ENCODE measurements around the gene GUSB.
A peak's percentile ranks its signal among the peaks of the same experiment; 100 is the strongest.
"Not testable (repeated sequence)": the region's sequence is repeated elsewhere in the genome, so short reads cannot be mapped to it uniquely, and the experiment has no call there.

The GUSB gene

DNA sequence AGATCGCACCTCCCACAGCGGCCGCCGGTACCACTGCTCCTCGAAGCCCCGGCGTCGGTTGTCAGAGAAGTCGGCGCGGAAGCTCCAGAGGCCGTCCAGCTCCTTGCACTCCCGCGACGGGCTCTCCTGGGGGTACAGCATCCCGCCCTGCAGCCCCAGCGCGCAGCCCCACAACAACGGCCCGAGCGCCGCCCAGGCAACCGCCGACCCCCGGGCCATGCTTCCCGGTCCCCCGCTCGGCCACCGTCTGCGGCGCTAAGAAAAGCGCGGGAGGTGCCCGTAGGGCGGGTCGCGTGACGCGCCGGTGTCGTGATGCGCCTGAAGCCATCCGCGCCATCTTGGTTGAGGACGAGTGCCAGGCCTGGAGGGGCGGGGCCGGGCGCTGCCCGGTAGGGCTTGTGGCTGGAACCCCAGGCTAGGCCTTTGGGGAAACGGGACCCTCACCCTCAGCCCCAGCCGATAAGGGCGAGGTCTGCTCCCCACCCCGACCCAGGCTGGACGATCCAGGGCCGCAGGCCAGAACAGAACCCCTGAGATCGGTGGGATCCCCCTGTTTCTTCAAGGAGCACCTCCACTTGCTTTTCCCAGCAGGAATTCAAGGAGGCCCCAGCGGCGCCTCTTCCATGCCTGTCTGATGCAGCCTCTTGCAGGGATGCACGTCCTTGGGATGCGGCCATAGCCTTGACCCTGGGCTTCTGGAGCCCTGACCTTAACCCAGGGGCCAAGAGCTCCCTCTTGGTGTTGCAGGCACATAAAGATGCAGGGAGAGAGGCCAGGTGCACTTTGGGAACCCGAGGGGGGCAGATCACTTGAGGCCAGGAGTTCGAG lies at the start of gene GUSB:
TSS of gene GUSB (minus strand) at position 249 of the 828 bp plus-strand sequence. CDS start at position 219, 30 bp downstream.
- peak; percentile 98 for DNase-seq

DNA sequence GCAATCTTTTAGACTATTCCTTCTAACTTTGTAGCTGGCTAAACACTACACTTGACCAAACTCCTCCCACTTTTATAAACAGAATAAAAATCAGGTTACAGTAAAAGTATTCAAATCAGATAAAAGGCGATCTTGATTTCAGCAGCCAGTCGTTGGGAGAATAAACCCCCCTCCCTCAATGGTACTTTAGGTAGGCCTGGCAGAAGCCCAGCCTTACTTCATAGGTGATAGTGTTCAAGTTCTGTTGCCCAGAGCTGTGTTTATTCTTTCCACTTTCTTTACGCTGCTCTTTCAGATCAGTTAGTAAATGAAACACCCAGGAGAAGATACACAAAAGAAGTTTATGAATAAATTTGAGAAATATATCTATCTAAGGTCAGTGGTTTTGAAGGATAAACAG lies 46.3 kb upstream of the GUSB start:
- DNase-seq = not testable (repeated sequence)

DNA sequence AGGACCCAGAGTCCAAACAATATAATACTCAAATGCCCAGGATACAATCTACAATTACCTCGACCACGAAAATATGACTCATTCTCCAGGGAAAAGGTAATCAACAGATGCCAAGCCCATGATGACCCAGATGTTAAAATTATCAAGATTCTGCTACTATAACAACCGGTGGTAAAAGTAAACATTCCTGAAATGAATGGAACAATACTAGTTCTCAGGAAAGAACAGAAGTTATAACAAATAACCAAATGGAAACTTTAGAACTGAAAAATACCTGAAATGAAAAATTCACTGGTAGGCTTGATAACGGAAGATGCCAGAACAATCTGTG lies 34.1 kb upstream of the GUSB start:
- peak; percentile 32 for DNase-seq

DNA sequence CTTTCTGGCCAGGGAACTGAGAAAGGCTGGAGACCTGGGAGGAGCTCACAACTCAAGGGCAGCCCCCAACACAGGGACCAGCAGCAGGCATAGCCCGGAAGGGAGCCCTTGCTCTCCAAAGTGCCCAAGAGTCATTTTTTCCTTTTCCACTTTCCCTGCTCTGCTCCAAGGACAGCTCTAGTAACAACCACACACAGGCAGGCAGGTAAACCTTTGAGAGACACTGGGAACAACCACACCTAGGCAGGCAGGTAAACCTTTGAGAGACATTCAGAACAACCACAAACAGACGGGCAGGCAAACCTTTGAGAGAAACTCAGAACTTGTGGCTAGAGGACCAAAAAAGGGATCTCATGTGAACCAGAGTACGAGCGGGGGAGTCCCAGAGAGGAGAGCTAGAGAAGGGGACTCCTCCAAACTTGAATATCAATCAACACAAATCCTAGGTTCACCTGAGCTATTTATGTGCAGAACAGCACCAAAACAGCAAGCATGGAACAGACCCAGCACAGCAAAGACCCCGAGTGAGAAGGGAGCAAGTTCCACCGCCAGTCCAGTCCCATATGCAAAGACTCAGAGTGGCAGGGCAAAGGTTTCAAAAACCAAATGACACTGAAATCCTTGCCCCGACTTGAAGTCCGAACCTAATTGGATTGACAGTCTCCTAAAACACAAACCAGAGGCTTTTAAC lies 33.6 kb upstream of the GUSB start:
- no peak for DNase-seq

DNA sequence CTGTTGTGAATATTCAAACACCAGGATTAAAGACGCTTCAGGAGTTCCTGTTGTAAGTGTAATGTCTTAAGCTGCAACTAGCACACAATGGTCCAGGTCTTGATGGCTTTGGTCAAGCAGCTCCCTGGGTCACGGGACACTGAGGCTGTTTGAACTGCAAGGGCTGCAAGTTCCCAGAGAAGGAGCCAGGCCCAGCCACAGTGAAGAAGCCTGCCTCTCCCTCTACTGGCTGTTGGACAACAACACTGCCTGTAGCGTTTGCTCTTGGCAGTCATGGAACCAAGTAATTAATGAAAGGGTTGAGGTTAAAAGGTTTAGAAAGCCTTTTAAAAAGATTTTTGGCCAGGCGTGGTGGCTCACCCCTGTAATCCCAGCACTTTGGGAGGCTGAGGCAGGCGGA lies 31.9 kb upstream of the GUSB start:
- DNase-seq = peak; percentile 37

DNA sequence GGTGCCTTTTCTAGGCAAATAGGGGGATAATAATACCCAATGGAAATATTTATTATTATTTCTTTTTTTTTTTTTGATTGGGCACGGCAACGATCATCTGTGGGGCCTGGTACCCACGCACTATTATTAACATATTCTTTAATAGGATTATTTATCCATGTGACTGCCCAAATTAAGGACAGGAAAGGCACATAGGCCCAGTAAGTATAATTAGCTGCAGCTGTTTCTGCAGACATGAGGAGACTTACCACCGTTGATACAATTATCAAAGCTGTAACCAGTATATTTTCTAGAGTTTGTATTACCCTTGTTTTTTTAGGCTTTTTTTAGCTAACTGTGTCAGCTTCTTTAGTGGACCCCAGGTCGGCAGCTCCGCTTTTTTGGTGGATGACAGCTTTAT lies 25.2 kb upstream of the GUSB start:
- DNase-seq = no peak

DNA sequence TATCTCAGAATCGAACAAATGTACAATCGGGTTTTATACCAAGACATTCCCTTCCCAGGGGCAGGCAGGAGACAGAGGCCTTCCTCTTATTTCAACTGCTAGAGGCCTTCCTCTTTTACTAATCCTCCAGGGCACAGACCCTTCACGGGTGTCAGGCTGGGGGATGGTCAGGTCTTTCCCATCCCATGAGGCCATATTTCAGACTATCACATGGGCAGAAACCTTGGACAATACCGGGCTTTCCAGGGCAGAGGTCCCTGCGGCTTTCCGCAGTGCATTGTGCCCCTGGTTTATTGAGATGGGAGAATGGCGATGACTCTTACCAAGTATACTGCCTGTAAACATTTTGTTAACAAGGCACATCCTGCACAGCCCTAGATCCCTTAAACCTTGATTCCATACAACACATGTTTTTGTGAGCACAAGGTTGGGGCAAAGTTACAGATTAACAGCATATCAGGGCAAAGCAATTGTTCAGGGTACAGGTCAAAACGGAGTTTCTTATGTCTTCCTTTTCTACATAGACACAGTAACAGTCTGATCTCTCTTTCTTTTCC lies 23.2 kb upstream of the GUSB start:
- DNase-seq = not testable (repeated sequence)

DNA sequence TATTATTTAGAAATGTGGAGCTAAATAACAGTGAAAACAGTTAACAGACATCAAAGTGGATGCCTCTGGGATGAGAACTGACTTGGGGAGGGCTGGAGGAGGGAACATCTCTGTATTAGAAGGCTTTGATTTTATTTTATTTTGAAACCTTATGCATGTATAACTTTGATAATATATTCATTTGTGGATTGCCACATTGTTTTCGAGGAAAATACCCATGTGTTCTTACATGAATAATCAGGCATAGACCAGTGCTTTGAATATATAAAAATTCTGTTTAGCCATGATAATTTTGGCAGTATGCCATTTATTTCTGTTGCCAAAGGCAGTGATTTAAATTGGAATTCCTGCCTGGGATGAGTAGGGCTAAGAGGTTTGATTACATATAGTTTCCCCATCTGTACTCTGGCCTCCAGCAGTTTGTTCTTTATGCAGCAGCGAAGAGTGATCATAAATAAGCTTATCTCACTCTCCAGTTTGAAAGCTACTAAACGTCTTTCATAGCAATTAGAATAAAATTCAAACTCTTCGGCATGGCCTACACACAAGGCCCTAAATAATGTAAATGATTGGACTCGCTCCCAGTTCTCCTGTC lies 18.9 kb upstream of the GUSB start:
- DNase-seq = not testable (repeated sequence)

DNA sequence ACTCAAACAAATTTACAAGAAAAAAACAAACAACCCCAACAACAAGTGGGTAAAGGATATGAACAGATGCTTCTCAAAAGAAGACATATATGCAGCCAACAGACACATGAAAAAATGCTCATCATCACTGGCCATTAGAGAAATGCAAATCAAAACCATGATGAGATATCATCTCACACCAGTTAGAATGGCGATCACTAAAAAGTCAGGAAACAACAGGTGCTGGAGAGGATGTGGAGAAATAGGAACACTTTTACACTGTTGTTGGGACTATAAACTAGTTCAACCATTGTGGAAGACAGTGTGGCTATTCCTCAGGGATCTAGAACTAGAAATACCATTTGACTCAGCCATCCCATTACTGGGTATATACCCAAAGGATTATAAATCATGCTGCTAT lies 13.0 kb upstream of the GUSB start:
- DNase-seq = not testable (repeated sequence)

DNA sequence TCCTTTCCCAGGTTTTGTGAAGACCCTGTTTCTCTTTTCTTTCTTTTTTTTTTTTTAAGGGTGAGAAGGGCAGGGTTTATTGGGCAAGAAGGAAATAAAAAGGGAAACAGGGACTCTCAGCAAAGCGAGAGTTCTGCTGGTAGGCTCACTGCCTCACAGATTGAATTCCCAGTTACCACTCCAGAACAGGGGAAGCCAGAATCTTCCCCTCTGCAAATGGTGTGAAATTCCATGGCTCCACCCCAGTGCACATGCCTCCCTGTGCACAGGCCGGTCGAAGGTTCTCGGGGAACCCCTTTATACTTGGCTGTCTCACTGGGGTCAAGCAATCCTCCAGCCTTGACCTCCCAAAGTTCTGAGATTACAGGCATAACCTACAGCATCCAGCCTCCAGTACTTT lies 10.5 kb upstream of the GUSB start:
- no peak for DNase-seq

DNA sequence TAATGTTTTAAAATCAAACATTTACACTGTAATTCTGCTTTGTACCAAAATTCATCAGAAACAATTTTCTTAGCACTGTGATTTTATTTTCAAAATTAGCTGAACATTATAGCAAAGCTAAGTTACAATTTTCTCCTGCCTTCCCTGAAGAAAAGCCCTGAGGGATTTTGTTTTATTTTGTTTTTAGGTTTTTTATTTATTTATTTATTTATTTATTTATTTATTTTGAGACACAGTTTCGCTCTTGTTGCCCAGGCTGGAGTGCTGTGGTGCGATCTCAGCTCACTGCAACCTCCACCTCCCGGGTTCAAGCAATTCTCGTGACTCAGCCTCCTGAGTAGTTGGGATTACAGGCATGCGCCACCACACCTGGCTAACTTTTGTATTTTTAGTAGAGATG lies 9.8 kb upstream of the GUSB start:
- DNase-seq = not testable (repeated sequence)

DNA sequence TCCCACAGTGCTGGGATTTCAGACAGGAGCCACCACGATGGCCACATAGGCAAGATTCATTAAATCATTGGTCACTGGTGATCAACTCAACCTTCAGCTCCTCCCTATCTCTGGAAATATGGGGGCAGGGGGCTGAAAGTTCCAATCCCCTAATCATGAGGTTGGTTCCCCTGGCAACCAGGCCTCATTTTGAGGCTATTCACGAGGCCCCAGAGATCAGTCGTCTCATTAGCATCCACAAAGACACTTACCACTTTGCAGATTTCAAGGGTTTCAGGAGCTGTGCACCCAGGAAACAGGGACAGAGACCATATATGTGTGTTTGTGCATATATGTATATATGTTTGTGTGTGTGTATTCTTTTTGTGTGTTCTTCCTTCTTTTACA lies 7.7 kb upstream of the GUSB start:
- DNase-seq = no peak

DNA sequence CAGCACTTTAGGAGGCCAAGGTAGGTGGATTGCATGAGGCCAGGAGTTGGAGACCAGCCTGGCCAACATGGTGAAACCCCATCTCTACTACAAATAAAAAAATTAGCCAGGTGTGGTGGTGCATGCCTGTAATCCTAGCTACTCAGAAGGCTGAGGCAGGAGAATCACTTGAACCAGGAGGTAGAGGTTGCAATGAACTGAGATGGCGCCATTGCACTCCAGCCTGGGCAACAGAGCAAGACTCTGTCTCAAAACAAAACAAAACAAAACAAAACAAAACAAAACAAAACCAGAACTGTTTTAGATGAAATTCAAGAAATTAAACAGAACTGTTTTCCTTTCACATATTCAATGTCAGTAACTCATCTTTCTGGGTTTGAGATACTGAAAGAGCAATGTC lies 6.5 kb upstream of the GUSB start:
- not testable (repeated sequence) for DNase-seq

DNA sequence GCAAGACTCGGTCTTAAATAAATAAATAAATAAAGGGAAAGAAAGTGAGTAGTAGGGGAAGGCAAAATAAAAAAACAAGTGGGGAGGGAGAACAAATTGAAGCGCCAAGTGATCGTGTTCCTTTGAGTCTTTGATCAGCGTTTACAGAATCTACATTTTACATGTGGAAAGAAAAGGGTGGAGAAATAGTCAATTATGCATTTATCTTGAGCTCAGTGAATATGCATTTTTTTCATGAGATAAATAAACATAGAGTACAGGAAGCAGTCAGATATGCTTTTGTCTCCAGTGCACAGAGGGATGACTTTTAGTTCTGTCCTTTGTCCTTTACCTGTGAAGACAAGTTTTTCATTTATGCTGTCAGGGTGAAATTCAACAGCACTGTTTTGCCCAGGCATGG lies 6.1 kb upstream of the GUSB start:
- no peak for DNase-seq

DNA sequence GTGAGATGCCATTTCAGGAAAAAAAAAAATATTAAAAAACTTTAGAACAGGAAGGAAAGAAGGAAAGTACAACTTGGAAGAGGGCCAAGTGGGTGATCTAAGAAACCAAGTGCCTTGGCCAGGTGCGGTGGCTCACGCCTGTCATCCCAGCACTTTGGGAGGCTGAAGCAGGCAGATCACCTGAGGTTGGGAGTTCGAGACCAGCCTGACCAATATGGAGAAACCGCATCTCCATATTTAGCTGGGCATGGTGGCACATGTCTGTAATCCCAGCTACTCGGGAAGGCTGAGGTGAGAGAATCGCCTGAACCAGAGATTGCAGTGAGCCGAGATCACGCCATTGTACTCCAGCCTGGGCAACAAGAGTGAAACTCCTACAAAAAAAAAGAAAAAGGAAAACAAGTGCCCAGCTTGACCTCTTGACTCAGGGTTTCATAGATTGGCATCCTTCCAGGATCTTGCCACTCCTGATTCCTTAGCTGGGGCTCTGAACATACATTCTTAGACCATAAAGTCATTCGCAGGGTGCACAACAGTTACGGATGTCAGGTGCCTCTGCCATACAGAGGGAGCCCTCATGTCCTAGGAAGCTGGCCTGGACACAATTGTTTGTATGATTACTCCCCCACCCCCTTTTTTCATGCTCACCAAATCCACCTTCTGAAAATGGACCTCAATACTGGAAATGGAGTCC lies 2.1 kb upstream of the GUSB start:
- DNase-seq = peak; percentile 32

DNA sequence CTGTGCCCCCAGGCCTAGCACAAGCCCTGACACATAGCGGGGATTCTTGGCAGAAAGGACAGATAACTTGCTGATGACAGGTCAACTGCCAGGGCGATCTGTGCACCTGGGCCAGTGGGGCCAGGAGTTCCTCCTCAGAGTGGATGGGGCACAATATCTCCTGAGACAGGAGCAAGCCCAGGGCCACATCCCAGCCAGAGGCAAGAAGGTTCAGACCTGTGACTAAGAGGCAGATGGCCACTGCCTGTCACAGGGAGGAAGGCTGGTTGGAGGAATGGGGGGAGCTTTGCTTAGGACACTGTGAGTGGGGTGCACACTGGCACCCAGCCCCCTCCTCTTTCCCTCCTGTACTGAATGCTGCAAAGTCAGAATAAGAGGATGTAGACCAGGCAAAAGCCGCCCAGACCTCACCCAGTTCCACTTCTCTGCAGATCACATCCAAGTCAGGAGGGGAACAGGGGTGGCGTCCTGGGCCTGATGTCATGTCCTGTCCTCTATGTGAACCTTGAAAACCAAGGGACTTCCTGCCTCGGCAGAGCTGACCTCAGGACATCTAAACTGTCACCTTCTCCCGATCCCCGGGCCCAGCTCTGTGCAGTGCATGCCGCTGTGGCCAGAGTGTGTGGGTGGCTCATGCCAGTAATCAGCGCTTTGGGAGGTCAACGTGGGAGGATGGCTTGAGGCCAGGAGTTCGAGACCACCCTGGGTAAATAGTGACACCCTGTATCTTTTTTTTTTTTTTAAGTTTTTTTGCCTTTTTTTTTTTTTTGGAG lies 1.3 kb downstream of the GUSB start:
- peak; percentile 64 for DNase-seq

DNA sequence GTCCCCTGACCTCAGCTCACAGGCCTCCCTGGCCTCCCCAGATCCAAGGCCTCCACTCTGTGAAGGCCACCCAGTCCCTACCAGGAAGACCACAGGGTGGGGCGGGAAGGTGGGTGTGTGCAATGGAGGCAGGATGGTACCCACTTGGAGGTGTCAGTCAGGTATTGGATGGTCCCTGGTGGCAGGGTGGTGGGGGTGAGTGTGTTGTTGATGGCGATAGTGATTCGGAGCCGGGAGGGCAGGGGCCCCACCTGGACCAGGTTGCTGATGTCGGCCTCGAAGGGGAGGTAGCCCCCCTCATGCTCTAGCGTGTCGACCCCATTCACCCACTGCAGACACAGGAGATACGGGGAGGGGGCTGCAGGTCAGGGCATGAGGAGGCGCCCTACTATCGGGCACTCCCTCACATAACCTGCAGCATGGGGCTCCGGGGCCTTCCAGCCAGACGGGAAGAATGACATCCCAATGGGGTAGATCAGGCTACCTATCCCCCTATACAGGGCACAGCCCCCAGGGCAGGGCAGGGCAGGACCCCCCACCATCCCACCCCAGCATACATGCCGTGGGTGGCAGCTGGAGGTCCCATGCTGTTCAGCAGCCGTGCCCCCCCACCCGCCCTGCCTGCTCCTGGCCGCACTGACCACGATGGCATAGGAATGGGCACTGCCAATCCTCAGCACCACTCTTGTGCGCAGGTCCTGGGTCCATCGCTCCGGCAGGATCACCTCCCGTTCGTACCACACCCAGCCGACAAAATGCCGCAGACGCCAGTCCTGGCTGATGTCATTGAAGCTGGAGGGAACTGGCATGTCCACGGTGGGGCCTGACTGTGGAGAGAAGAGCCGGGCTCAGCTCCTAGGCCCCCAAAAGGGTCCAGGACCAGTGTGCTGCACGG lies 2.2 kb downstream of the GUSB start:
- DNase-seq = no peak

DNA sequence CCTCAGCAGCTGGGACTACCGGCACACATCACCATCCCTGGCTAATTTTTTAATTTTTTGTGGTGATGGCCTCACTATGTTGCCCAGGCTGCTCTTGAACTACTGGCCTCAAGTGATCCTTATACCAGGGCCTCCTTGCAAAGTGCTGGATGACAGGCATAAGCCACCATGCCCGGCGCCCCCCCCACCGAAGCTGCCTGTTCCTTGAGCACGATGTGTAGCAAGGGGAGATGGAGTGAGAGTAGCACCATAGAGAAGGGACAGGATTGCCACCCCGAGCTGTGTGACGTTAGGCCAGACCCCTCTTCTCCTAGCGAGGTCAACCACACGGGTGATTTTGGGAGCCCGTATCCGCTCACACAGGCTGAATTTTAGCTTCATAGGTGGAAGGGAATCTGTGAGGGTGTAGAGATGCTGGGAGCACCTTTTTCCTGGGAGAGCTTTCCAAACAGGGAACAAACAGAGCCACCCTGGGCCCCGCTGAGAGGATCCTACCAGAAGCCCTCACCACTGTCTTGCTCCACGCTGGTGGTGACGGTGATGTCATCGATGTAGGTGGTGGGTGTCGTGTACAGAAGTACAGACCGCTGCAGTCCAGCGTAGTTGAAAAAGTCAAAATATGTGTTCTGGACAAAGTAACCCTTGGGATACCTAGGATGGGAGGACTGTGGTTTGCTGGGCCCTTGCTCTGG lies 3.0 kb downstream of the GUSB start:
- DNase-seq = no peak

DNA sequence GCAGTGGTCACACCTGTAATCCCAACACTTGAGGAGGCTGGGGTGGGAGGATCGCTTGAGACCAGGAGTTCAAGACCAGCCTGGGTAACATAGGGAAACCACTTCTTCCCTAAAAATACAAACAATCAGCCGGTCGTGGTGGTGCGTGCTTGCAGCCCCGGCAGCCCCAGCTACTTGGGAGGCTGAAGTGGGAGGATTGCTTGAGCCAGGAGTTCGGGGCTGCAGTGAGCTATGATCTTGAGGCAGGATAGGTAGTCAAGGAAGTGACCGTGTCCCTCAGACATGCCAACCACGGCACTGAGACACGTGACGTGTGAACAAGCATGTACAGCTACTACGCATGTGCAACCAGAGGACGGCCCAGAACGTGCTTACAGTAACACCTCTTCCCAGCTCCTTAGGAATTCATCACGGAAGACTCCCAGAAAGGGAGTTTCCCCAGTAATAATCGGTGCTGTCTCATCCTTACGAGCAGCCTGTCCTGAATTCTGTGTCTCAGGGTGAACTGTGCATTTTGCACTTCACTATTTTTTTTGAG lies 5.3 kb downstream of the GUSB start:
- no peak for DNase-seq

DNA sequence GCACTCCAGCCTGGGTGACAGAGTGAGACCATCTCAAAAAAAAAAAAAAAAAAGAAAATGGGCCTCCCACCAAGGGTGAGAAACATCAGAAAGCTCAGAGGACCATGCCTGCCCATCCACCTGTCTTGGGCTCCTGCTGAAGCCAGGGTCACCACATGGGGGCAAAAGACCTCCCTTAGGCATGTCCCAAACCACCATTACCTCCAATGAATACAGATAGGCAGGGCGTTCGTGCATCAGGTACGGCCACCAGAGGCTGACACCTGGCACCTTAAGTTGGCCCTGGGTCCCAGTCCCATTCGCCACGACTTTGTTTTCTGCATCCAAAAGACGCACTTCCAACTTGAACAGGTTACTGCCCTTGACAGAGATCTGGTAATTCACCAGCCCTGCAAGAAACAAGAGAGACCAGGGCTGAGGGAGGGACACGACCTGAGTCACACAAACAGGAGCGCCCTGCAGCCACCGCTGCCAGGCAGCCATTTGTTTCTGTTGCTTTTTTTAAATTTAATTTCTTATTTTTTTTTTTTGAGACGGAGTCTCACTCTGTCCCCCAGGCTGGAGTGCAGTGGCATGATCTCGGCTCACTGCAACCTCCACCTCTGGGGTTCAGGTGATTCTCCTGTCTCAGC lies 6.1 kb downstream of the GUSB start:
- no peak for DNase-seq
